HCT116 (cell line): ENCODE results near the gene GARIN3. TPM values are rescaled to one million over a fixed set of nuclear protein-coding genes. Genes with fewer than 3 reads are reported as not detected.

Source experiments
- ATAC-seq: fragments of 200-7000 bp; cut with Tn5 transposase; 2 replicates; pipeline ENCODE4 v1.9.1; 2020; ENCODE audit warnings: mild to moderate bottlenecking, moderate library complexity
- BruUV-seq: library from RNA; stranded (reverse); fragments of 400-500 nt; replicated peaks from 2 replicates; lab custom pipeline; 2021; lab: Mats Ljungman, UMichigan
- CTCF ChIA-PET: fragments of 300-600 bp; sonication (Branson Sonifier 250); formaldehyde crosslinking; loops from one replicate; lab custom pipeline; 2021; ENCODE audit warnings: antibody characterized with exemption; lab: Charles Lee
- POLR2A ChIA-PET: fragments of 300-600, 350-600 bp; sonication (Branson Sonifier 250); formaldehyde crosslinking; loops from one replicate; lab custom pipeline; 2021; ENCODE audit warnings: antibody characterized with exemption; lab: Charles Lee
- RAD21 ChIA-PET, 2 experiments: fragments of 300-600 bp; sonication (Branson Sonifier 250); formaldehyde crosslinking; loops; one replicate each; lab custom pipeline; 2023; ENCODE audit warnings: low total read pairs in 2 of 2; ENCODE audit not compliant: uncharacterized antibody in 2 of 2, unreplicated experiment in 2 of 2, low non-redundant PET in 1 of 2; lab: Charles Lee
- DNase-seq: peaks from one replicate; pipeline ENCODE4 v3.0.0-alpha.2; 2010; ENCODE audit warnings: low read depth, low spot score
- H2AFZ ChIP-seq: fragments of 200-600 bp; shearing (Covaris generic), sonication (generic); 2 replicates; pipeline ENCODE4 v1.6.1; 2017; ENCODE audit warnings: low read depth, mixed run types, mixed read lengths, antibody characterized with exemption, low read length; ENCODE audit not compliant: poor library complexity, severe bottlenecking
- H3K27ac ChIP-seq: 2 replicates; pipeline ENCODE4 v1.5.1; 2012; ENCODE audit warnings: low read depth, low read length
- H3K27me3 ChIP-seq: fragments of 200-600 bp; sonication (generic); 2 replicates; pipeline ENCODE4 v1.6.1; 2016; ENCODE audit warnings: mixed run types, low read length, mixed read lengths; ENCODE audit not compliant: insufficient read depth
- H3K36me3 ChIP-seq, 2 experiments: fragments of 200-500 bp in 1 of 2; fragments of 200-600 bp in 1 of 2; sonication (Bioruptor generic) in 1 of 2; sonication (generic) in 1 of 2; 2 replicates each; pipeline versions ENCODE4 v1.5.1 to v1.6.1; 2014 to 2016; ENCODE audit warnings: low read length in 2 of 2, inconsistent platforms in 1 of 2, mixed read lengths in 1 of 2, mixed run types in 1 of 2; ENCODE audit not compliant: insufficient read depth in 2 of 2, control insufficient read depth in 1 of 2
- H3K4me1 ChIP-seq, 2 experiments: fragments of 200-600 bp in 1 of 2; sonication (generic) in 1 of 2; 2 replicates each; pipeline versions ENCODE4 v1.5.1 to v1.6.1; 2012 to 2017; ENCODE audit warnings: low read length in 2 of 2, inconsistent platforms in 1 of 2, mild to moderate bottlenecking in 1 of 2, mixed read lengths in 1 of 2, mixed run types in 1 of 2, moderate library complexity in 1 of 2; ENCODE audit not compliant: insufficient read depth in 2 of 2, control insufficient read depth in 1 of 2
- H3K4me2 ChIP-seq: fragments of 200-600 bp; sonication (generic); 2 replicates; pipeline ENCODE4 v1.6.1; 2017; ENCODE audit warnings: mixed run types, low read length, mixed read lengths
- H3K4me3 ChIP-seq, 2 experiments: fragments of 200-600 bp in 1 of 2; sonication (generic) in 1 of 2; replicated peaks in 1 of 2; 2 replicates each; pipeline ENCODE4 v1.5.1; 2011 to 2016; ENCODE audit warnings: low read length in 2 of 2, control low read depth in 1 of 2, low read depth in 1 of 2, mild to moderate bottlenecking in 1 of 2, mixed read lengths in 1 of 2, mixed run types in 1 of 2
- H3K79me2 ChIP-seq: fragments of 200-600 bp; sonication (generic); 2 replicates; pipeline ENCODE4 v1.6.1; 2017; ENCODE audit warnings: mild to moderate bottlenecking, mixed run types, low read length, moderate library complexity, mixed read lengths; ENCODE audit not compliant: insufficient read depth
- H3K9ac ChIP-seq: fragments of 200-600 bp; sonication (generic); 2 replicates; pipeline ENCODE4 v1.6.1; 2016; ENCODE audit warnings: low read length, mixed read lengths
- H3K9me2 ChIP-seq: fragments of 200-600 bp; sonication (generic), shearing (Covaris generic); 2 replicates; pipeline ENCODE4 v1.6.1; 2017; ENCODE audit warnings: mixed run types, mild to moderate bottlenecking, moderate library complexity; ENCODE audit not compliant: insufficient read depth
- H3K9me3 ChIP-seq, 2 experiments: fragments of 200-500 bp in 1 of 2; fragments of 200-600 bp in 1 of 2; sonication (Bioruptor generic) in 1 of 2; sonication (generic) in 1 of 2; 2 replicates each; pipeline ENCODE4 v1.6.1; 2014 to 2017; ENCODE audit warnings: low read length in 2 of 2, mixed read lengths in 2 of 2, inconsistent platforms in 1 of 2, low read depth in 1 of 2, mild to moderate bottlenecking in 1 of 2, mixed run types in 1 of 2, moderate library complexity in 1 of 2; ENCODE audit not compliant: control insufficient read depth in 1 of 2, insufficient read depth in 1 of 2
- H4K20me1 ChIP-seq: fragments of 200-600 bp; sonication (generic), shearing (Covaris generic); 2 replicates; pipeline ENCODE4 v1.6.1; 2017; ENCODE audit warnings: mixed run types, mild to moderate bottlenecking, moderate library complexity; ENCODE audit not compliant: insufficient read depth
- CEBPB ChIP-seq: IDR thresholded peaks from 2 replicates; pipeline ENCODE4 v1.6.1; 2012; ENCODE audit warnings: low read depth
- EZH2 ChIP-seq: fragments of 200-600 bp; sonication (generic); IDR thresholded peaks from 2 replicates; pipeline ENCODE4 v1.6.1; 2017; ENCODE audit warnings: antibody characterized with exemption, mixed run types
- EZH2phosphoT487 ChIP-seq: fragments of 200-600 bp; IDR thresholded peaks from 2 replicates; pipeline ENCODE4 v1.6.1; 2018; ENCODE audit warnings: antibody characterized with exemption, borderline replicate concordance
- JUND ChIP-seq: IDR thresholded peaks from 2 replicates; pipeline ENCODE4 v1.6.1; 2012
- POLR2AphosphoS5 ChIP-seq: IDR thresholded peaks from 2 replicates; pipeline ENCODE4 v1.6.1; 2011; ENCODE audit warnings: mild to moderate bottlenecking, low read depth, low read length, moderate library complexity
- REST ChIP-seq: IDR thresholded peaks from 2 replicates; pipeline ENCODE4 v1.6.1; 2012; ENCODE audit warnings: low read depth
- SP1 ChIP-seq: IDR thresholded peaks from 2 replicates; pipeline ENCODE4 v1.6.1; 2012; ENCODE audit warnings: low read depth
- SRF ChIP-seq: IDR thresholded peaks from 2 replicates; pipeline ENCODE4 v1.6.1; 2012; ENCODE audit warnings: low read depth
- TCF7L2 ChIP-seq: IDR thresholded peaks from 2 replicates; pipeline ENCODE4 v1.7.0; 2011; ENCODE audit warnings: borderline replicate concordance, inconsistent platforms; ENCODE audit not compliant: insufficient read depth, insufficient read length; ENCODE audit errors: extremely low read depth
- ZBTB33 ChIP-seq: IDR thresholded peaks from 2 replicates; pipeline ENCODE4 v1.6.1; 2011; ENCODE audit warnings: mild to moderate bottlenecking, low read length, moderate library complexity; ENCODE audit not compliant: insufficient replicate concordance; ENCODE audit errors: extremely low read depth
- intact Hi-C: fragments of 100-400 bp; cut with micrococcal nuclease; formaldehyde crosslinking; loops from 2 replicates; pipeline ENCODE4 v1.10.0; 2022
- total RNA-seq: library from RNA; stranded (reverse); gene quantifications from one replicate; pipeline ENCODE4 v1.2.1, GENCODE V29; 2021; ENCODE audit not compliant: unreplicated experiment
- TF ChIP-seq, protein P1 (sequence below), 3 experiments: fragments of 200-600 bp in 1 of 3; sonication (generic) in 1 of 3; IDR thresholded peaks in 2 of 3; conservative IDR thresholded peaks in 1 of 3; 2 replicates each; pipeline ENCODE4 v1.5.1; 2012 to 2017; ENCODE audit warnings: low read depth in 2 of 3, low read length in 2 of 3, antibody characterized with exemption in 1 of 3, borderline replicate concordance in 1 of 3, control low read depth in 1 of 3, mild to moderate bottlenecking in 1 of 3, mixed read lengths in 1 of 3, mixed run types in 1 of 3, moderate library complexity in 1 of 3; ENCODE audit not compliant: insufficient read depth in 1 of 3

Gene GARIN3
- total RNA-seq, 1 experiment from 2014 or later, result not detected

- TF ChIP-seq EZH2phosphoT487 (no peak), SP1 (no peak), JUND (no peak), REST (no peak)
- TF ChIP-seq, all 23 proteins: peak for 0
These were observed 32.4 kb upstream of the GARIN3 start (continued) for GRCh38 chr5:157198277-157198986.

GRCh38 chr5:157197086-157197485 lies 31.0 kb upstream of the GARIN3 start:
- intact Hi-C loops, result no loop called here
- H3K4me3 ChIP-seq, result no peak overlapping the region
- POLR2A ChIA-PET, result no interaction called here
- BruUV-seq, result no TSS peak
- no peaks in the 10 kb centered on the region for H3K36me3 ChIP-seq
- H3K4me1 ChIP-seq, result no peaks in the 10 kb centered on the region
- no peak overlapping the region for H3K9ac ChIP-seq
- H3K9me3 ChIP-seq, result no peaks in the 10 kb centered on the region
- ATAC-seq, result no peak
- no peak overlapping the region for H3K27ac ChIP-seq
- no peak overlapping the region for H3K4me2 ChIP-seq
- no peak overlapping the region for H2AFZ ChIP-seq
- no peaks in the 10 kb centered on the region for H3K9me2 ChIP-seq
- no peak for DNase-seq
- H3K79me2 ChIP-seq, result no peaks in the 10 kb centered on the region
- no peaks in the 10 kb centered on the region for H4K20me1 ChIP-seq
- CTCF ChIA-PET, result no interaction called here
- H3K27me3 ChIP-seq, result peaks cover 57% of the 10 kb centered on the region
- RAD21 ChIA-PET, result no interaction called here
- TF ChIP-seq ZBTB33, result no peak
- TF ChIP-seq, protein P1, sequence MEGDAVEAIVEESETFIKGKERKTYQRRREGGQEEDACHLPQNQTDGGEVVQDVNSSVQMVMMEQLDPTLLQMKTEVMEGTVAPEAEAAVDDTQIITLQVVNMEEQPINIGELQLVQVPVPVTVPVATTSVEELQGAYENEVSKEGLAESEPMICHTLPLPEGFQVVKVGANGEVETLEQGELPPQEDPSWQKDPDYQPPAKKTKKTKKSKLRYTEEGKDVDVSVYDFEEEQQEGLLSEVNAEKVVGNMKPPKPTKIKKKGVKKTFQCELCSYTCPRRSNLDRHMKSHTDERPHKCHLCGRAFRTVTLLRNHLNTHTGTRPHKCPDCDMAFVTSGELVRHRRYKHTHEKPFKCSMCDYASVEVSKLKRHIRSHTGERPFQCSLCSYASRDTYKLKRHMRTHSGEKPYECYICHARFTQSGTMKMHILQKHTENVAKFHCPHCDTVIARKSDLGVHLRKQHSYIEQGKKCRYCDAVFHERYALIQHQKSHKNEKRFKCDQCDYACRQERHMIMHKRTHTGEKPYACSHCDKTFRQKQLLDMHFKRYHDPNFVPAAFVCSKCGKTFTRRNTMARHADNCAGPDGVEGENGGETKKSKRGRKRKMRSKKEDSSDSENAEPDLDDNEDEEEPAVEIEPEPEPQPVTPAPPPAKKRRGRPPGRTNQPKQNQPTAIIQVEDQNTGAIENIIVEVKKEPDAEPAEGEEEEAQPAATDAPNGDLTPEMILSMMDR (IDR thresholded peaks at IDR 0.05 in 2 of 3, conservative IDR thresholded peaks at IDR 0.05 in 1 of 3; ENCODE audit: borderline replicate concordance in 1 of 3, insufficient read depth in 1 of 3, low read depth in 2 of 3, low read length in 2 of 3), result no peak
- no peak for TF ChIP-seq CEBPB
- TF ChIP-seq TCF7L2, result no peak
- no peak for TF ChIP-seq EZH2phosphoT487
- TF ChIP-seq SP1, result no peak
- no peak for TF ChIP-seq REST
- no peak for TF ChIP-seq POLR2AphosphoS5
- TF ChIP-seq EZH2, result no peak
- TF ChIP-seq JUND, result no peak
- no peak for TF ChIP-seq SRF
